Measurements from ENCODE around the gene GRM2.

GRCh38 chr3:51698209-51698608 lies 8.7 kb upstream of the GRM2 start:
- TF ChIP-seq CTCF (conservative IDR thresholded peaks at IDR 0.05 in 1 of 2, IDR thresholded peaks at IDR 0.05 in 1 of 2; ENCODE audit: extremely low read depth in 1 of 2, insufficient read depth in 1 of 2, low read depth in 1 of 2, low read length in 2 of 2) = no peak
- no peak for TF ChIP-seq EZH2 (IDR thresholded peaks at IDR 0.05; ENCODE audit: borderline replicate concordance, low read length)
